Measurements from ENCODE around the gene COQ10A. TPM values are rescaled to one million over a fixed set of nuclear protein-coding genes. Genes with fewer than 3 reads are reported as not detected.

Gene COQ10A
- total and polyA plus RNA-seq, 4 donors: 3.2 to 40.7 (median 15.5) TPM

GRCh38 chr12:56304872-56305590 is 38.3 kb downstream of the COQ10A start:
- Histone ChIP-seq H3K27ac (ENCODE audit: low read depth in 1 of 2, low read length in 2 of 2) (peak overlapping the region in 1 of 2 donors; percentile 47), H3K4me3 (ENCODE audit: low read depth in 1 of 3, low read length in 3 of 3) (no peak overlapping the region)
- WGBS: 73% methylated on average over 8 of the region's 8 CpGs

More at GRCh38 chr12:56304872-56305590, 38.3 kb downstream of the COQ10A start:
- no peak overlapping the region for H3K9ac ChIP-seq (ENCODE audit: low read depth in 1 of 2, low read length in 2 of 2)
- no peaks in the 10 kb centered on the region for H3K27me3 ChIP-seq (ENCODE audit: control insufficient read depth in 4 of 4, insufficient read depth in 4 of 4, low read length in 3 of 4)
- peaks cover 3 to 14% (median 10%) of the 10 kb centered on the region in 4 donors for H3K36me3 ChIP-seq (ENCODE audit: control insufficient read depth in 4 of 4, insufficient read depth in 3 of 4, low read depth in 1 of 4, low read length in 3 of 4)
- TF ChIP-seq ATF3 (IDR thresholded peaks at IDR 0.05) (peak; percentile 55), HNF4A (conservative IDR thresholded peaks at IDR 0.05) (peak in 1 of 2 donors; percentile 11), ZBTB33 (IDR thresholded peaks at IDR 0.05) (no peak), TAF1 (conservative IDR thresholded peaks at IDR 0.05) (no peak), JUND (IDR thresholded peaks at IDR 0.05) (no peak), EGR1 (IDR thresholded peaks at IDR 0.05; ENCODE audit: low read depth in 2 of 2) (no peak), RAD21 (IDR thresholded peaks at IDR 0.05) (peak in 1 of 2 donors; percentile 8), REST (IDR thresholded peaks at IDR 0.05) (no peak), RXRA (IDR thresholded peaks at IDR 0.05) (peak in 1 of 2 donors; percentile 21), SP1 (IDR thresholded peaks at IDR 0.05) (no peak), HNF4G (IDR thresholded peaks at IDR 0.05) (no peak), FOXA2 (IDR thresholded peaks at IDR 0.05) (no peak), GABPA (IDR thresholded peaks at IDR 0.05 in 1 of 2, conservative IDR thresholded peaks at IDR 0.05 in 1 of 2) (no peak), MAX (IDR thresholded peaks at IDR 0.05) (no peak), CTCF (IDR thresholded peaks at IDR 0.05; ENCODE audit: low read depth, low read length, missing input control) (no peak), NR2F2 (IDR thresholded peaks at IDR 0.05) (no peak), YY1 (IDR thresholded peaks at IDR 0.05) (no peak), FOXA1 (IDR thresholded peaks at IDR 0.05) (no peak)
- peaks cover 6 to 50% (median 39%) of the 10 kb centered on the region in 4 donors for H3K4me1 ChIP-seq (ENCODE audit: control insufficient read depth in 4 of 4, insufficient read depth in 4 of 4, low read length in 3 of 4)
- no peaks in the 10 kb centered on the region for H3K9me3 ChIP-seq (ENCODE audit: control insufficient read depth in 4 of 4, low read length in 3 of 4)
- no peak for DNase-seq (ENCODE audit: low spot score)
